Neutrophil (primary cell): ENCODE measurements around the gene CLMP.

Experiments used
- H3K27ac ChIP-seq: fragments of 200-600 bp; sonication (generic); 2 replicates; pipeline ENCODE4 v1.5.1; 2016; ENCODE audit warnings: mild to moderate bottlenecking, moderate library complexity
- H3K27me3 ChIP-seq: fragments of 200-600 bp; sonication (generic); 2 replicates; pipeline ENCODE4 v1.6.0; 2016; ENCODE audit warnings: mild to moderate bottlenecking
- H3K36me3 ChIP-seq: fragments of 200-600 bp; sonication (generic); 2 replicates; pipeline ENCODE4 v1.5.1; 2017
- H3K4me1 ChIP-seq, 2 experiments: fragments of 200-600 bp in 1 of 2; sonication (generic) in 1 of 2; 1 replicate in 1 of 2; 2 replicates in 1 of 2; pipeline versions ENCODE4 v1.5.1 to v1.6.1; 2013 to 2016; ENCODE audit warnings: low read depth in 1 of 2, low read length in 1 of 2, mild to moderate bottlenecking in 1 of 2, moderate library complexity in 1 of 2; ENCODE audit not compliant: control insufficient read depth in 1 of 2, insufficient read depth in 1 of 2
- H3K4me3 ChIP-seq, 2 experiments: fragments of 200-600 bp in 1 of 2; sonication (generic) in 1 of 2; 1 replicate in 1 of 2; 2 replicates in 1 of 2; pipeline ENCODE4 v1.5.1; 2013 to 2016; ENCODE audit warnings: low read depth in 1 of 2, low read length in 1 of 2, mild to moderate bottlenecking in 1 of 2, moderate library complexity in 1 of 2
- H3K9me3 ChIP-seq: fragments of 200-600 bp; sonication (generic); 2 replicates; pipeline ENCODE4 v1.5.1; 2016
- TF ChIP-seq, protein P1 (sequence below): fragments of 200-600 bp; sonication (generic); IDR thresholded peaks from 2 replicates; pipeline ENCODE4 v1.5.1; 2016; ENCODE audit warnings: antibody characterized with exemption

The CLMP gene

DNA sequence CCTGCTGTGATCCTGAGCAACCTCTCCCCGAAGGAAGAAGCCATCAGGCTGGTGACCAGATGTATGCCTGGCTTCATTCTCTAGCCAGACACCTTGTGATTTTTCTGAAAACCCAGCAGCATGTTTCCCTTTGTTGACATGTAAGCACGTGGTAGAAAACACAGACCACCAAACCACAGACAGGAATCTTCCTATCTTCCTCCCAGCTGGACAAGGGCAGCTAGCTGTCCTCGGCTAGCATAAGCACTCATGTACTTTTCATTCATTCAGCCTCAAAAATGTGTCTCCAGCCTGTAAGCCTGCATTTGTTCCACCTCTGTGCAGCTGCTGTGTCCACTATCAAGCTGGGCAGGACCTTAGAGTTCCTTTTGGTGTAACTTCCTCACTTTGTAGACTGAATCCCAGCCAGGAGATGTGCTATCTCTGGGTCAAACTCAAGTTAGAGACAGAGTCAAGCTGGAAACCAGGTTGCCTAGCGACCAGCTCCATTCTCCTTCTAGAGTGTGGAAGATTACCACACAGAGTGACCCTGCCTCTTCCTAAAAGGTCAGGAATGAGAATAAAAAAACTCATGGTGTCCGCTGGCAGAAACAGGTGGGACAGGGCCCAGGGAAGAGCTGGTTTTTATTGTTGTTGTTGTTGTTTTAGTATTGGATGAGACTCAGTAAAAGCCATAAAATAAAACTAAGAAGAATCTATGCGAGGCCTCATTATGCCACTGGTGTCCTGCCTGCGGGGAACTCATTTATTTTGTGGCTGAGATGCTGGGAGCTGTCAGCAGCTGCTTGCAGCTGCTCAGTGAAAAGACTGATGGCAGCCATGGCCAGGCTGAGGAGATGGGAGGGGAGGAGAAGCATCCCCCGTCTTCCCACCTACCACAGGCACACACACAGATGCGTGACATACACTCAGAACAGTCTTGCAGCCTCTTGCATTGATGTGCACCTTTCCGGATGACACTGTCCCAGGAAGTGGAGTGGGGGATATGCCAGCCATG is 7.4 kb upstream of the CLMP start:
- H3K27ac ChIP-seq: no peak overlapping the region
- TF ChIP-seq, protein P1, sequence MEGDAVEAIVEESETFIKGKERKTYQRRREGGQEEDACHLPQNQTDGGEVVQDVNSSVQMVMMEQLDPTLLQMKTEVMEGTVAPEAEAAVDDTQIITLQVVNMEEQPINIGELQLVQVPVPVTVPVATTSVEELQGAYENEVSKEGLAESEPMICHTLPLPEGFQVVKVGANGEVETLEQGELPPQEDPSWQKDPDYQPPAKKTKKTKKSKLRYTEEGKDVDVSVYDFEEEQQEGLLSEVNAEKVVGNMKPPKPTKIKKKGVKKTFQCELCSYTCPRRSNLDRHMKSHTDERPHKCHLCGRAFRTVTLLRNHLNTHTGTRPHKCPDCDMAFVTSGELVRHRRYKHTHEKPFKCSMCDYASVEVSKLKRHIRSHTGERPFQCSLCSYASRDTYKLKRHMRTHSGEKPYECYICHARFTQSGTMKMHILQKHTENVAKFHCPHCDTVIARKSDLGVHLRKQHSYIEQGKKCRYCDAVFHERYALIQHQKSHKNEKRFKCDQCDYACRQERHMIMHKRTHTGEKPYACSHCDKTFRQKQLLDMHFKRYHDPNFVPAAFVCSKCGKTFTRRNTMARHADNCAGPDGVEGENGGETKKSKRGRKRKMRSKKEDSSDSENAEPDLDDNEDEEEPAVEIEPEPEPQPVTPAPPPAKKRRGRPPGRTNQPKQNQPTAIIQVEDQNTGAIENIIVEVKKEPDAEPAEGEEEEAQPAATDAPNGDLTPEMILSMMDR: no peak

DNA sequence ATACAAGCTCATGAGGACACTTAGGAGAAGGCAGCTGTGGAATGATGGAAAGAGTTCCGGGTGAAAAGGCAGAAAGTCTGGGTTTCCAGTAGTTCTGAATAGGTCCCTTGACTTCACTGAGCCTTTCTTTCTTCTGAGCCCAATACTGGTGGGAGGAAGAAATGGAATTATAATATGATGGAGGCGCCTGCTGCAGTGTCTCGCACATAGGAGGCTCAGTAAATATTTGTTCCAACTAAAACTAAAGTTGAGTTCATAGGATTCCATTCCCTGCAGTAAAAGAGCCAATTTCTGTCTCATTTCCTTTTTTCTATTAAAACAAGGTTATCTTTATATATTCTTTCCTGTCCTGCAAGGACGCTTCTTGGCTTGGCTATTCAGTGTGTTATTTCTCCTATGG is 5.2 kb upstream of the CLMP start:
- H3K4me1 ChIP-seq: no peaks in the 10 kb centered on the region
- TF ChIP-seq, protein P1: no peak
- H3K27me3 ChIP-seq: peaks cover 75% of the 10 kb centered on the region
- H3K27ac ChIP-seq: no peak overlapping the region
- no peak overlapping the region for H3K4me3 ChIP-seq
- no peaks in the 10 kb centered on the region for H3K9me3 ChIP-seq
- no peaks in the 10 kb centered on the region for H3K36me3 ChIP-seq

More for the DNA sequence above, 7.4 kb upstream of the CLMP start:
- Histone ChIP-seq H3K4me1 (no peaks in the 10 kb centered on the region), H3K9me3 (no peaks in the 10 kb centered on the region), H3K36me3 (no peaks in the 10 kb centered on the region), H3K4me3 (no peak overlapping the region), H3K27me3 (peaks cover 70% of the 10 kb centered on the region)

DNA sequence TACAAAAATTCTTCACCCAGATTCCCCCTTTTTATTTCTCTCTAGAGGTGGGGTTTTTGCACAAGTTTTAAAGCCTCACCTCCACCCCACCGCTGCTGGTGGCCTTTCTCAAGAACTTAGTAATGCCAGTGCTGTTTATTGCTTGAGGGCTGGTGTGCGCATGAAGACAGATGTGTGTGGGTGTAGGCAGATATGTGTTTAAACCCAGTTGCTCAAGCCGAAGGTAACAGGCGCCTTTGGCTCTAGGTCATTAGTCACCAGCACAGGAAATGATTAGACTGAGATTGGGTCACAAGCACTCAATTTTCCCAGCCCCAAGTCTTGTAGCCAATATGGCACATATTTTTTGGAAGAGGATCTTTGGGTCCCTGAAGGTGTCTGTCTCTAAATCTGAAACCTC is 2.7 kb upstream of the CLMP start:
- H3K4me1 ChIP-seq: no peaks in the 10 kb centered on the region
- no peak overlapping the region for H3K27ac ChIP-seq
- no peaks in the 10 kb centered on the region for H3K9me3 ChIP-seq
- peaks cover 97% of the 10 kb centered on the region for H3K27me3 ChIP-seq
- H3K36me3 ChIP-seq: no peaks in the 10 kb centered on the region
- no peak overlapping the region for H3K4me3 ChIP-seq
- TF ChIP-seq, protein P1: no peak

DNA sequence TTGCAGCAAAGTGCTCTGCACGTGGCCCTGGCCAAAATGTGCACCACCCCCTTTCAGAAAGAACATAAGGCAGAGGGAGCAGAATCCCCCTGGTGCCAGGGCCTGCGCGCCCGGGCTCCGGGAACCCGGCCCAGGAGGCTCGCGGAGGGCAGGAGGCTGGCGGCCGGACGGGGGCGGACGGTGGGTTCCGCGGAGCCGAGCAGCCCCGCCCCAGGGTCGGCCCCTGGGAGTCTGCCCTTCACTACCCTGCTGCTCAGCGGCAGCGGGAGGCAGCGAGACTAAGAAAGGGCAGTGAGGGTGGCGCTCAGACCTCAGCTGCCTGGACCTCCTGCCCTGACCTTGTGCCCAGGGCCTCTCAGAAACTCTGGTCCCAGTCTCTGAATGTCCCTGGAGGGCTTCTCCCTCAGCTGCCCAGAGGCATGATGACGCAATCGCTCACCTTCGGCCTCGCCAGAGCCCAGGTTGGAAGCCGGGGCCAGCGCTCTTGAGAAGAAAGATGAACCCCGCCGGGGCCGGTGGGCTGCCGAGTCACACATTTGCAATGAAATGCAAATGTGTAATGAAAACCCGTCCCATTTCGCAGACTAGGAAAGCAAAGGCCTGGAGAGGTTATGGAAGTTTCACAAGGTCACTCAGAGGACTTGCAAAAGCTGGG is 1.1 kb upstream of the CLMP start:
- TF ChIP-seq, protein P1: no peak
- Histone ChIP-seq H3K4me1 (no peaks in the 10 kb centered on the region), H3K27me3 (peaks cover 100% of the 10 kb centered on the region), H3K27ac (no peak overlapping the region), H3K4me3 (no peak overlapping the region), H3K9me3 (no peaks in the 10 kb centered on the region), H3K36me3 (no peaks in the 10 kb centered on the region)

DNA sequence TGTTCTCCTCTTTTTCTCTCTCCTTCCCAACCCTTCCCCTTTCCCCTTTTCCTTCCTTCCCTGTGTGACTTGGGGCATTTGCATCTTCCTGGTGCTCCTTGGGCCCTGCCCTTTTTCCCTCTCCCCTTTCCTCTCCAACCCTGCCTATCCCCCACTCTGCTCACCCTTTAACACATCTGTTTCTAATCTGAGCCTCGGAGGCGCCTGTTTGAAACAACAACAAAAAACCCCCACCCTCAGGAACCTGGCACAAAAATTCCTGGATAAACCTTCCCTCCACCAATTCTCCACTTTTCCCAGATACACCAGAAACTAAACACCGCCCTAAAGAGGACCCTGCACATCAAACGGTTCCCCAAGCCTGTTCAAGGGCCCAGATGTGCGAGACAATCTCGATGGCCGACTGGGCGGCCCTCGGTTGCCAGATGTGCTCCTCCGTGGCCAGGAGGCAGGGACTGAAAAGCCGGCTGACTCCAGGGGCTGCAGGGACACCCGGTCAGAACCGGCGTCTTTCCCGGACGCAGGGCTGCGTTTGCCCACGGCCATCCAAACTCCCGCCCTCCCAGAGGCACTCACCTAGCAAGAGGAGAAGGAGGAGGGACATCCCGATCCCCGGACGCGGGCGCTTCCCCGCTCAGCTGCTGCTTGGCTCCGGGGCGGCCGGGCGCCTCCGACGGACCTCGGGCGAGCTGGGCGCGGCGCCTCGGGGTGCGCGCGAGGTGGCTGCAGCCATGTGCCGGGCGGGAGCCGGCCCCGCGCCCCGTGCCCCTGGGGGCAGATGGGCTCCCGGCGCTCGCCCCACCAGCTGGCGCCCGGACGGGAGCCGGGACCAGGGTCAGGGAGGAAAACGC is 486 bp downstream of the CLMP start:
- H3K27me3 ChIP-seq: peaks cover 100% of the 10 kb centered on the region

More for the DNA sequence above, 486 bp downstream of the CLMP start:
- Histone ChIP-seq H3K27ac (no peak overlapping the region), H3K36me3 (no peaks in the 10 kb centered on the region), H3K4me1 (no peaks in the 10 kb centered on the region), H3K4me3 (no peak overlapping the region), H3K9me3 (no peaks in the 10 kb centered on the region)
- TF ChIP-seq, protein P1: no peak
